HFFc6 (cell line): ENCODE results near the gene WDR54. TPM values are rescaled to one million over a fixed set of nuclear protein-coding genes. Genes with fewer than 3 reads are reported as not detected.

Source experiments
- DNase-seq: peaks from one replicate; pipeline ENCODE4 v3.0.0-alpha.2; 2018
- H3K27ac Mint-ChIP-seq: 2 replicates; pipeline ENCODE4 v1.8.0; 2020; ENCODE audit warnings: mild to moderate bottlenecking, mixed read lengths
- H3K27me3 Mint-ChIP-seq: 2 replicates; pipeline ENCODE4 v1.8.0; 2021; ENCODE audit warnings: mild to moderate bottlenecking, moderate library complexity, mixed read lengths; ENCODE audit not compliant: insufficient read depth
- H3K36me3 Mint-ChIP-seq: 2 replicates; pipeline ENCODE4 v1.8.0; 2021; ENCODE audit warnings: low read depth, mixed read lengths
- H3K4me1 Mint-ChIP-seq: 2 replicates; pipeline ENCODE4 v1.8.0; 2020; ENCODE audit warnings: low read depth, mixed read lengths
- H3K4me3 Mint-ChIP-seq: 2 replicates; pipeline ENCODE4 v1.8.0; 2020; ENCODE audit warnings: mild to moderate bottlenecking, moderate library complexity, mixed read lengths
- H3K9me3 Mint-ChIP-seq: 2 replicates; pipeline ENCODE4 v1.8.0; 2020; ENCODE audit warnings: mild to moderate bottlenecking, mixed read lengths
- total RNA-seq, 6 experiments: library from RNA; stranded (reverse); fragmentation: NEBNext Ultra II Directional; extraction: Animal tissue kit (Norgen Biotek cat#: 25700); gene quantifications; 2 replicates in 1 of 6; 3 replicates in 5 of 6; pipeline ENCODE4 v1.2.3, GENCODE V29; 2021
- TF ChIP-seq, protein P1 (sequence below): fragments of 200-600 bp; sonication (generic); IDR thresholded peaks from 2 replicates; pipeline ENCODE4 v1.5.0; 2021; ENCODE audit warnings: antibody characterized with exemption, mild to moderate bottlenecking

WDR54 gene
- total RNA-seq, 6 experiments from 2014 or later: 30.7 to 37.7 (median 33.4) TPM

DNA sequence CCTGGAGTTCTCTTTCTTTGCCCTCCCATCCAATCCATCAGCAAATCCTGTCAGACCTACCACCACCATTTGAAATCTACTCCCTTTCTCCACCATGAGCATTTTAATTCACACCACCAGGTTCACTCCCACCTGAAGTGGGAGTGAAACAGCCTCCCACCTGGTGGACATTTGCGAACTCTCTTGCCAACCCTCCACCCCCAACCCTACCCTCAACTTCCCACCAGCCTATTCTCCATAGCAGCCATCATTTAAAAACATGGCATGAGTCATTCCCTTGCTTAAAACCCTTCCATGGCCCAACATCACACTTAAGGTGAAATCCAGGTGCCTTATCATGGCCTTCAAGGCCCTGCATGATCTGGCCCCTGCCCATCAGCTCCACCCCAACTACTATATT lies 16.7 kb downstream of the WDR54 start:
- Mint-ChIP-seq H3K27me3 (no peaks in the 10 kb centered on the region; the same call in 1 of the 2 replicates), H3K9me3 (no peaks in the 10 kb centered on the region), H3K27ac (no peak overlapping the region), H3K36me3 (no peaks in the 10 kb centered on the region), H3K4me1 (peaks cover 41% of the 10 kb centered on the region), H3K4me3 (peak overlapping the region; percentile 18; the same call in 1 of the 2 replicates)
- TF ChIP-seq, protein P1, sequence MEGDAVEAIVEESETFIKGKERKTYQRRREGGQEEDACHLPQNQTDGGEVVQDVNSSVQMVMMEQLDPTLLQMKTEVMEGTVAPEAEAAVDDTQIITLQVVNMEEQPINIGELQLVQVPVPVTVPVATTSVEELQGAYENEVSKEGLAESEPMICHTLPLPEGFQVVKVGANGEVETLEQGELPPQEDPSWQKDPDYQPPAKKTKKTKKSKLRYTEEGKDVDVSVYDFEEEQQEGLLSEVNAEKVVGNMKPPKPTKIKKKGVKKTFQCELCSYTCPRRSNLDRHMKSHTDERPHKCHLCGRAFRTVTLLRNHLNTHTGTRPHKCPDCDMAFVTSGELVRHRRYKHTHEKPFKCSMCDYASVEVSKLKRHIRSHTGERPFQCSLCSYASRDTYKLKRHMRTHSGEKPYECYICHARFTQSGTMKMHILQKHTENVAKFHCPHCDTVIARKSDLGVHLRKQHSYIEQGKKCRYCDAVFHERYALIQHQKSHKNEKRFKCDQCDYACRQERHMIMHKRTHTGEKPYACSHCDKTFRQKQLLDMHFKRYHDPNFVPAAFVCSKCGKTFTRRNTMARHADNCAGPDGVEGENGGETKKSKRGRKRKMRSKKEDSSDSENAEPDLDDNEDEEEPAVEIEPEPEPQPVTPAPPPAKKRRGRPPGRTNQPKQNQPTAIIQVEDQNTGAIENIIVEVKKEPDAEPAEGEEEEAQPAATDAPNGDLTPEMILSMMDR: no peak
- no peak for DNase-seq

DNA sequence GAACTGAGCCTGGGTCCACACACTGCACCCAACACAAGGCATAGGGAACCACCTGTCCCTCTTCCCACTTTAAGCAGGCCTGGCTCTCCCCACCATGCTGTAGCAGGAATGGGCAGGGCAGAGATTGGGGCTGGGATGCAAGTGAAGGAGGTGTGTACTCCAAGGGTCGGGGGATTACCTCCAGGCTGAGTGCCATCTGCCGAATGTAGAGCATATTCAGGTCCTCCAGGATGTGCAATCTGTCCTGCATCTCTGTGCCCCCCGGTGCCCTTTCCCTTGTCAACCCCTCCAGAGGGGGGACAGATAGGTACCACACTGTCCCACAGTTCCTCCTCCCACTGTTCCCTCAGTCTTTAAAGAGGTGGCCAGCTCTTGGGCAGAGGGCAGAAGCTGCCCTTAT lies 17.8 kb downstream of the WDR54 start:
- peaks cover 47% of the 10 kb centered on the region for H3K4me1 Mint-ChIP-seq
- peak overlapping the region; percentile 95 for H3K4me3 Mint-ChIP-seq
- TF ChIP-seq, protein P1: no peak
- peak overlapping the region; percentile 74 for H3K27ac Mint-ChIP-seq
- no peak for DNase-seq
- no peaks in the 10 kb centered on the region; the same call in 1 of the 2 replicates for H3K27me3 Mint-ChIP-seq
- H3K9me3 Mint-ChIP-seq: no peaks in the 10 kb centered on the region
- no peaks in the 10 kb centered on the region for H3K36me3 Mint-ChIP-seq

DNA sequence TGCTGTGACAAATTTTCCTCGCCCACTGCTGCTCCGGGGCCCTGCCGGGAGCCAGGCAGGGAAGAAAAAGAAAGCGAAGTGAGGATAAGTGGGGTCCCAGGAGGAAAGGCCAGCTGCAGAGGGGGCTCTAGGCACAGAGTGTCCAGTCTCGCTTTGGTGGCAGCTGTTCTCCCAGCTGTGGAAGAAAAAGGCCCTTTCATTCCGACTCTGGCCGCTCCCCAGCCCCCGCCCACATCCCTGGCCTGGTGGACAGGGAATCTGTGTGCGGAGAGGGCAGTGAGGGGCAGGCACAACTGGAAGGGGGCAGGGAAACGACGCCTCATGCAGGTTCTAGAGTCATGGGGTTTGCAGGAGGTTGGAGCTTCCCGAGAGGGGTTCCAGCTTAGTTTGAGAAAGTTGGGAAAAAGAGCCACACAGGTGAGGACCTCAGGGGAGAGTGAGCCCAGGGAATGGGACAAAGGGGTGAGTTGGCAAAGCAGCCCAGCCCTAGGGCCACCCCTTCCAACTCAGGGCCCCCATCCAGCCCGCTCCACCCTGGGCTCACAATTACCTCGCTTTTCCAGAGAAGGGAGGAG lies 18.4 kb downstream of the WDR54 start:
- TF ChIP-seq, protein P1: no peak
- Mint-ChIP-seq H3K27ac (peak overlapping the region; percentile 74), H3K27me3 (no peaks in the 10 kb centered on the region; the same call in 1 of the 2 replicates), H3K4me1 (peaks cover 51% of the 10 kb centered on the region), H3K9me3 (no peaks in the 10 kb centered on the region), H3K4me3 (peak overlapping the region; percentile 95), H3K36me3 (no peaks in the 10 kb centered on the region)
- DNase-seq: peak; percentile 33

DNA sequence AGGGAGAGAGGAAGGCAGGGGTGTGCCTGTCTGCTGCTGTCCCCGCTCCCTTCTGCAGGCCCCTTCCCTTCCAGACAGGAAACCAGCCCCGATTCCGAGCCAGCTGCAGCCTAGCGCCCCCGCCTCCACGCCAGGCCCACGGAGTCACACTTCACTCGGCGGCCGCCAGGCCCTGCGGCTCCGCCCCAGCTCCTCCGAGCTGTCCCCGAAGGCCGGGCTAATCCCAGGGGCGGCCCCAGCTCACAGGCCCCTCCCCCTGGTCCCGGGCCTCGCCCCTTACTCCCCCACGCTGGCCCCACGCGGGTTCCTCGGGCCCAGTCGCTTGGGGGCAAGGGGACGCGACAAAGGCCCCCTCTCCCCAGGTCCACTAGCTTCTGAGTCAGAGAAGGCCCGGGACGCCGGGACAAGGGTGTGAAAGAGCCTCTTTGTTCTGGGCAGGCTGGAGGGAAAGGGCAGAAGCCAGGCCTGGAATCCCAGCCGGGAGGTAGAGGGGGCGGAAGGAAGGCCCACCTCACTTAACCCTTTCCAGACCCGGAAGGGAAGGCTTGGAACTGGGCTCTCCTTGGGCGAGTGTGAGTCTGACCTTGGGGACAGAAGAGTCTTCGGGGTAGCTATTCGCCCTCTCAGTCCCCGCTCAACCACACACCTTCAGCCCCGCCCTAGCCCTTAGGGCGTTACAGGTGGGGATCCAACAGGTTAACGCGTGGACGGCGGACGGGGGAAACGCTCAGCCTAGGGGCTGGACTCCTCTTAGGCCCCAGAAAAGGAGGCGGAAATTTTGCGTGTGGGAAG lies 19.0 kb downstream of the WDR54 start:
- peak; percentile 67 for DNase-seq
- Mint-ChIP-seq H3K27me3 (no peaks in the 10 kb centered on the region; the same call in 1 of the 2 replicates), H3K4me3 (peak overlapping the region; percentile 95), H3K4me1 (peaks cover 48% of the 10 kb centered on the region), H3K27ac (peak overlapping the region; percentile 74), H3K36me3 (no peaks in the 10 kb centered on the region), H3K9me3 (no peaks in the 10 kb centered on the region)
- TF ChIP-seq, protein P1: peak; percentile 59

DNA sequence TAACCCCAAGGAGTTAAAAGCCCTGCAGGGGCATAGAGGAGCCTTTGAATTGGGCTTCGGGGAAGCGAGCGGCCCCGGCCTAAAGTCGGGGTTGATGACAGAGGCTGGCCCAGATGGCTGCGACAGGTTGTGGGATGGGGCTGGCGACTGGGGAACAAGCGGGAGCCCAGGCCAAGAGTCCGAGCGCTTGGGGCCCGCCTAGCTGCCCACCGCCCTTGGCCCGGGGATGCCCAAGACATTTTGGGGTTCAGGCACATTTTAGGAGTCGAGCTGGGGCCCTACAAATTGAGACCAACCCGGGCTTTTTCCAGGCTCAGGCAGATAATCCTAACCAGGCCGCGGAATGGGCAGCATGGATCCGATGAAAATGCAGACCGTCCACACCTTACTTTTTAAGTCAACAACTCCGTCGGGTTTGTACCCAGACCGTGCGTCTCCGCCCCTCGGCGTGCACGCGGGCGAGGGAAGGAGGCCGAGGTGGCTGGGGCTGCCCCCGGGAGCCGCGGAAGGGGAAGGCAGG lies 19.7 kb downstream of the WDR54 start:
- no peak overlapping the region for H3K27ac Mint-ChIP-seq
- H3K27me3 Mint-ChIP-seq: no peaks in the 10 kb centered on the region; the same call in 1 of the 2 replicates
- TF ChIP-seq, protein P1: no peak
- H3K4me1 Mint-ChIP-seq: peaks cover 47% of the 10 kb centered on the region
- H3K36me3 Mint-ChIP-seq: no peaks in the 10 kb centered on the region
- DNase-seq: no peak
- no peaks in the 10 kb centered on the region for H3K9me3 Mint-ChIP-seq
- H3K4me3 Mint-ChIP-seq: no peak overlapping the region; the same call in 1 of the 2 replicates
